Measurements from ENCODE around the gene EXOSC1. TPM values are rescaled to one million over a fixed set of nuclear protein-coding genes. Genes with fewer than 3 reads are reported as not detected.

The EXOSC1 gene
- total and polyA plus RNA-seq, 2 of the 13 experiments (the other 11 are each of a cell fraction or from before 2014, with no cell fraction given): 36.3 to 39.9 TPM

DNA sequence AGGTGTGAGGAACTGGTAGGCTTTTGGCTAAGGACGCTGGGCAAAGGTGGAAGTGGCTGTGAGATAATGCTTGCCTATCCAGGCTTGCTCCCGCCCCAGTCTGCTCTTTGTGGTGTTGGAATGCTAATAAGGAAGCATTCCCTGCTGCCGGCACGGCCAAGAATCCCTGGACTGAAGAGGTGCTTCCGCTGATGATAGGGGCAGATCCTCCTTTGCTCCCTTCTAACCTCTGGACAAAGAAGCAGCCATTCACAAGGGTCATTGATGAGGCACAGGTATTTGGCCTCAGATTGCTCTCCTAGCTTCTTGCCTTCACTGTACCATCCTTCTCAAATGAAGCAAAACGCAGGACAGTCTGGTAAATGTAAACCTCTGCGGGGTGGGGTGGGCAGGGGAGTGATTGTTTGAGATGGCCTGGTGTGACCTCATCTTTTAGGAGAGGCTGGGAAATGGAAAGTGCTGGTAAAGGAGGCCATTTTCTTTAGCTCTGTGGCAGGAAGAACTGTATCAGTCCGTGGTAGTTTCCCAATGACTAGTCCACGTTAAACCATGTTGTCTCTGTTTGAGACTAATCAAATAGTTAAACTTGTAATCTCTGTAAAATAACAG, 18.1 kb downstream of the EXOSC1 start (continued):
- TF ChIP-seq ZNF160 (CRISPR knock-in tag; IDR thresholded peaks at IDR 0.05) (no peak), TEAD3 (CRISPR knock-in tag; optimal IDR thresholded peaks at IDR 0.05; ENCODE audit: borderline replicate concordance) (peak; percentile 84), ZMYM4 (CRISPR knock-in tag; IDR thresholded peaks at IDR 0.05) (peak; percentile 25; the same call in 1 of the 2 replicates), SRY (CRISPR knock-in tag; IDR thresholded peaks at IDR 0.05) (0 out of 2 replicates have a peak, but pooled peaks have one; percentile 57), MTF1 (CRISPR knock-in tag; IDR thresholded peaks at IDR 0.05) (no peak), ZNF558 (CRISPR knock-in tag; IDR thresholded peaks at IDR 0.05; ENCODE audit: borderline replicate concordance) (0 out of 2 replicates have a peak, but pooled peaks have one; percentile 42), SIN3A (IDR thresholded peaks at IDR 0.05; ENCODE audit: borderline replicate concordance, low read depth, low read length) (0 out of 2 replicates have a peak, but pooled peaks have one; percentile 18), ZNF431 (CRISPR knock-in tag; IDR thresholded peaks at IDR 0.05; ENCODE audit: borderline replicate concordance, low read depth) (peak; percentile 75; the same call in 1 of the 2 replicates), ZC3H13 (CRISPR knock-in tag; IDR thresholded peaks at IDR 0.05) (0 out of 2 replicates have a peak, but pooled peaks have one; percentile 31), HNF4G (IDR thresholded peaks at IDR 0.05; ENCODE audit: borderline replicate concordance, low read depth, low read length) (peak; percentile 25; the same call in 1 of the 2 replicates), HNF4G (CRISPR knock-in tag; IDR thresholded peaks at IDR 0.05; ENCODE audit: borderline replicate concordance, low read depth) (no peak), SETDB1 (CRISPR knock-in tag; IDR thresholded peaks at IDR 0.05; ENCODE audit: borderline replicate concordance) (no peak), ZFP1 (CRISPR knock-in tag; IDR thresholded peaks at IDR 0.05) (no peak)
- TF ChIP-seq, protein P1, sequence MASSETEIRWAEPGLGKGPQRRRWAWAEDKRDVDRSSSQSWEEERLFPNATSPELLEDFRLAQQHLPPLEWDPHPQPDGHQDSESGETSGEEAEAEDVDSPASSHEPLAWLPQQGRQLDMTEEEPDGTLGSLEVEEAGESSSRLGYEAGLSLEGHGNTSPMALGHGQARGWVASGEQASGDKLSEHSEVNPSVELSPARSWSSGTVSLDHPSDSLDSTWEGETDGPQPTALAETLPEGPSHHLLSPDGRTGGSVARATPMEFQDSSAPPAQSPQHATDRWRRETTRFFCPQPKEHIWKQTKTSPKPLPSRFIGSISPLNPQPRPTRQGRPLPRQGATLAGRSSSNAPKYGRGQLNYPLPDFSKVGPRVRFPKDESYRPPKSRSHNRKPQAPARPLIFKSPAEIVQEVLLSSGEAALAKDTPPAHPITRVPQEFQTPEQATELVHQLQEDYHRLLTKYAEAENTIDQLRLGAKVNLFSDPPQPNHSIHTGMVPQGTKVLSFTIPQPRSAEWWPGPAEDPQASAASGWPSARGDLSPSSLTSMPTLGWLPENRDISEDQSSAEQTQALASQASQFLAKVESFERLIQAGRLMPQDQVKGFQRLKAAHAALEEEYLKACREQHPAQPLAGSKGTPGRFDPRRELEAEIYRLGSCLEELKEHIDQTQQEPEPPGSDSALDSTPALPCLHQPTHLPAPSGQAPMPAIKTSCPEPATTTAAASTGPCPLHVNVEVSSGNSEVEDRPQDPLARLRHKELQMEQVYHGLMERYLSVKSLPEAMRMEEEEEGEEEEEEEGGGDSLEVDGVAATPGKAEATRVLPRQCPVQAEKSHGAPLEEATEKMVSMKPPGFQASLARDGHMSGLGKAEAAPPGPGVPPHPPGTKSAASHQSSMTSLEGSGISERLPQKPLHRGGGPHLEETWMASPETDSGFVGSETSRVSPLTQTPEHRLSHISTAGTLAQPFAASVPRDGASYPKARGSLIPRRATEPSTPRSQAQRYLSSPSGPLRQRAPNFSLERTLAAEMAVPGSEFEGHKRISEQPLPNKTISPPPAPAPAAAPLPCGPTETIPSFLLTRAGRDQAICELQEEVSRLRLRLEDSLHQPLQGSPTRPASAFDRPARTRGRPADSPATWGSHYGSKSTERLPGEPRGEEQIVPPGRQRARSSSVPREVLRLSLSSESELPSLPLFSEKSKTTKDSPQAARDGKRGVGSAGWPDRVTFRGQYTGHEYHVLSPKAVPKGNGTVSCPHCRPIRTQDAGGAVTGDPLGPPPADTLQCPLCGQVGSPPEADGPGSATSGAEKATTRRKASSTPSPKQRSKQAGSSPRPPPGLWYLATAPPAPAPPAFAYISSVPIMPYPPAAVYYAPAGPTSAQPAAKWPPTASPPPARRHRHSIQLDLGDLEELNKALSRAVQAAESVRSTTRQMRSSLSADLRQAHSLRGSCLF (CRISPR knock-in tag; IDR thresholded peaks at IDR 0.05; ENCODE audit: borderline replicate concordance): no peak
- TF ChIP-seq, protein P2, sequence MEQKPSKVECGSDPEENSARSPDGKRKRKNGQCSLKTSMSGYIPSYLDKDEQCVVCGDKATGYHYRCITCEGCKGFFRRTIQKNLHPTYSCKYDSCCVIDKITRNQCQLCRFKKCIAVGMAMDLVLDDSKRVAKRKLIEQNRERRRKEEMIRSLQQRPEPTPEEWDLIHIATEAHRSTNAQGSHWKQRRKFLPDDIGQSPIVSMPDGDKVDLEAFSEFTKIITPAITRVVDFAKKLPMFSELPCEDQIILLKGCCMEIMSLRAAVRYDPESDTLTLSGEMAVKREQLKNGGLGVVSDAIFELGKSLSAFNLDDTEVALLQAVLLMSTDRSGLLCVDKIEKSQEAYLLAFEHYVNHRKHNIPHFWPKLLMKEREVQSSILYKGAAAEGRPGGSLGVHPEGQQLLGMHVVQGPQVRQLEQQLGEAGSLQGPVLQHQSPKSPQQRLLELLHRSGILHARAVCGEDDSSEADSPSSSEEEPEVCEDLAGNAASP (CRISPR knock-in tag; IDR thresholded peaks at IDR 0.05; ENCODE audit: borderline replicate concordance): peak; percentile 70; the same call in 1 of the 2 replicates
- TF ChIP-seq, protein P3, sequence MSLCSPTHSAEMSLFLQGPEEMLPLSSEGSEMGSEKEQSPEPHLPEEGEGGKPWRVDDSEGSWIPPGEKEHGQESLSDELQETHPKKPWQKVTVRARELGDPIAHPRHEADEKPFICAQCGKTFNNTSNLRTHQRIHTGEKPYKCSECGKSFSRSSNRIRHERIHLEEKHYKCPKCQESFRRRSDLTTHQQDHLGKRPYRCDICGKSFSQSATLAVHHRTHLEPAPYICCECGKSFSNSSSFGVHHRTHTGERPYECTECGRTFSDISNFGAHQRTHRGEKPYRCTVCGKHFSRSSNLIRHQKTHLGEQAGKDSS (CRISPR knock-in tag; IDR thresholded peaks at IDR 0.05; ENCODE audit: borderline replicate concordance, low read depth): peak; percentile 43; the same call in 1 of the 2 replicates
- TF ChIP-seq, protein P4, sequence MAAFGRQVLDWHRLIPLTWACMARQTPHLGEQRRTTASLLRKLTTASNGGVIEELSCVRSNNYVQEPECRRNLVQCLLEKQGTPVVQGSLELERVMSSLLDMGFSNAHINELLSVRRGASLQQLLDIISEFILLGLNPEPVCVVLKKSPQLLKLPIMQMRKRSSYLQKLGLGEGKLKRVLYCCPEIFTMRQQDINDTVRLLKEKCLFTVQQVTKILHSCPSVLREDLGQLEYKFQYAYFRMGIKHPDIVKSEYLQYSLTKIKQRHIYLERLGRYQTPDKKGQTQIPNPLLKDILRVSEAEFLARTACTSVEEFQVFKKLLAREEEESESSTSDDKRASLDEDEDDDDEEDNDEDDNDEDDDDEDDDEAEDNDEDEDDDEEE (CRISPR knock-in tag; IDR thresholded peaks at IDR 0.05): peak; percentile 68; the same call in 1 of the 2 replicates
- TF ChIP-seq, protein P5, sequence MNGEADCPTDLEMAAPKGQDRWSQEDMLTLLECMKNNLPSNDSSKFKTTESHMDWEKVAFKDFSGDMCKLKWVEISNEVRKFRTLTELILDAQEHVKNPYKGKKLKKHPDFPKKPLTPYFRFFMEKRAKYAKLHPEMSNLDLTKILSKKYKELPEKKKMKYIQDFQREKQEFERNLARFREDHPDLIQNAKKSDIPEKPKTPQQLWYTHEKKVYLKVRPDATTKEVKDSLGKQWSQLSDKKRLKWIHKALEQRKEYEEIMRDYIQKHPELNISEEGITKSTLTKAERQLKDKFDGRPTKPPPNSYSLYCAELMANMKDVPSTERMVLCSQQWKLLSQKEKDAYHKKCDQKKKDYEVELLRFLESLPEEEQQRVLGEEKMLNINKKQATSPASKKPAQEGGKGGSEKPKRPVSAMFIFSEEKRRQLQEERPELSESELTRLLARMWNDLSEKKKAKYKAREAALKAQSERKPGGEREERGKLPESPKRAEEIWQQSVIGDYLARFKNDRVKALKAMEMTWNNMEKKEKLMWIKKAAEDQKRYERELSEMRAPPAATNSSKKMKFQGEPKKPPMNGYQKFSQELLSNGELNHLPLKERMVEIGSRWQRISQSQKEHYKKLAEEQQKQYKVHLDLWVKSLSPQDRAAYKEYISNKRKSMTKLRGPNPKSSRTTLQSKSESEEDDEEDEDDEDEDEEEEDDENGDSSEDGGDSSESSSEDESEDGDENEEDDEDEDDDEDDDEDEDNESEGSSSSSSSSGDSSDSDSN (CRISPR knock-in tag; IDR thresholded peaks at IDR 0.05): 0 out of 2 replicates have a peak, but pooled peaks have one; percentile 42

Measured in HepG2 (cell line).